ENCODE data around the gene APOH.

The APOH gene

GRCh38 chr17:66229783-66230538 lies 746 bp upstream of the APOH start:
- in situ Hi-C loops (cut with MboI; ENCODE audit: low pct_unique_long_range_greater_than_20kb, low sequenced_read_pairs, unreplicated experiment): no loop called here
- no peak for TF ChIP-seq CTCF (IDR thresholded peaks at IDR 0.05; ENCODE audit: extremely low read depth, insufficient read depth, missing control alignments)
- no peak for DNase-seq (ENCODE audit: low spot score)

GRCh38 chr17:66227212-66228045 lies 1.8 kb downstream of the APOH start:
- TF ChIP-seq CTCF (IDR thresholded peaks at IDR 0.05; ENCODE audit: extremely low read depth, insufficient read depth, missing control alignments): no peak
- in situ Hi-C loops (cut with MboI; ENCODE audit: low pct_unique_long_range_greater_than_20kb, low sequenced_read_pairs, unreplicated experiment): no loop called here
- DNase-seq (ENCODE audit: low spot score): no peak

- no peak for TF ChIP-seq CTCF (IDR thresholded peaks at IDR 0.05; ENCODE audit: extremely low read depth, insufficient read depth, missing control alignments)
- in situ Hi-C loops (cut with MboI; ENCODE audit: low pct_unique_long_range_greater_than_20kb, low sequenced_read_pairs, unreplicated experiment): no loop called here
- DNase-seq (ENCODE audit: low spot score): no peak
These were observed 6.3 kb downstream of the APOH start for GRCh38 chr17:66222798-66223350.

- DNase-seq (ENCODE audit: low spot score): no peak
- in situ Hi-C loops (cut with MboI; ENCODE audit: low pct_unique_long_range_greater_than_20kb, low sequenced_read_pairs, unreplicated experiment): no loop called here
- no peak for TF ChIP-seq CTCF (IDR thresholded peaks at IDR 0.05; ENCODE audit: extremely low read depth, insufficient read depth, missing control alignments)
These were observed 7.3 kb downstream of the APOH start for GRCh38 chr17:66221755-66222530.

DNA sequence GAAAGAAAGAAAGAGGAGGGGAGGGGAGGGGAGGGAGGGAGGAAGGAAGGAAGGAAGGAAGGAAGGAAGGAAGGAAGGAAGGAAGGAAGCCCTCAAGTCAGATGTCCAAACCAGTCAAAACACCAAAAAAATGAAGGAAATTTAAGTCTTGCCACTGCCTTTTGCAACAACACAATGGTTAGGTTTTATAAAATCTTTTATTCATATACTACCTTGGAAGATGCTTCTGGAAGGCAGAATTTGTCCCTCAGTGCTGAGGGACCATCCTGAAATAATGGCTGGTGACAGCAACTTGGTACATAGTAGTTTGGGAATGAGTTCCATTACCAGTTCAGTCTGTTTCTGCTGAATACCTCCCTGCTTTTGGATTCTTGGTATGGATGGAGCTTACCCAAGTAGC lies 7.9 kb downstream of the APOH start:
- no peak for TF ChIP-seq CTCF (IDR thresholded peaks at IDR 0.05; ENCODE audit: extremely low read depth, insufficient read depth, missing control alignments)
- in situ Hi-C loops (cut with MboI; ENCODE audit: low pct_unique_long_range_greater_than_20kb, low sequenced_read_pairs, unreplicated experiment): no loop called here
- DNase-seq (ENCODE audit: low spot score): no peak

Measured in GM13977 (cell line).